Inflammatory macrophage treated with lipopolysaccharide for 1 hour (primary cell): ENCODE data around the gene PCDHGA1.

Experiments used
- DNase-seq, 2 donors: peaks; one replicate each; pipeline ENCODE4 v3.0.0-alpha.2; 2020 to 2022

PCDHGA1 gene

GRCh38 chr5:141515141-141515540 is 184.8 kb downstream of the PCDHGA1 start:
- DNase-seq: no peak

GRCh38 chr5:141515946-141516671 is 185.8 kb downstream of the PCDHGA1 start:
- DNase-seq: no peak

GRCh38 chr5:141516672-141517025 is 186.3 kb downstream of the PCDHGA1 start:
- DNase-seq: no peak

- DNase-seq: peak; percentile 48 to 57
These were observed 187.0 kb downstream of the PCDHGA1 start for GRCh38 chr5:141517312-141517711.

GRCh38 chr5:141517880-141518617 is 187.7 kb downstream of the PCDHGA1 start:
- DNase-seq: no peak

- DNase-seq: no peak
These were observed 188.3 kb downstream of the PCDHGA1 start for GRCh38 chr5:141518618-141519015.

- DNase-seq: peak; percentile 61 to 87
These were observed 189.6 kb downstream of the PCDHGA1 start for GRCh38 chr5:141519605-141520565.

GRCh38 chr5:141521244-141521781 is 191.0 kb downstream of the PCDHGA1 start:
- DNase-seq: peak; percentile 88 to 95

- no peak for DNase-seq
These were observed 192.0 kb downstream of the PCDHGA1 start for GRCh38 chr5:141522301-141522700.

GRCh38 chr5:141523991-141524390 is 193.7 kb downstream of the PCDHGA1 start:
- DNase-seq: no peak

GRCh38 chr5:141524604-141525597 is 194.6 kb downstream of the PCDHGA1 start:
- peak; percentile 94 to 98 for DNase-seq

GRCh38 chr5:141525653-141526052 is 195.3 kb downstream of the PCDHGA1 start:
- no peak for DNase-seq

GRCh38 chr5:141527426-141527825 is 197.1 kb downstream of the PCDHGA1 start:
- no peak for DNase-seq

GRCh38 chr5:141528291-141528984 is 198.1 kb downstream of the PCDHGA1 start:
- no peak for DNase-seq

GRCh38 chr5:141529002-141529401 is 198.7 kb downstream of the PCDHGA1 start:
- DNase-seq: no peak

GRCh38 chr5:141529873-141530272 is 199.6 kb downstream of the PCDHGA1 start:
- no peak for DNase-seq

- DNase-seq: no peak
These were observed 202.4 kb downstream of the PCDHGA1 start for GRCh38 chr5:141532726-141533125.

GRCh38 chr5:141533897-141534296 is 203.6 kb downstream of the PCDHGA1 start:
- DNase-seq: no peak

GRCh38 chr5:141534492-141535213 is 204.3 kb downstream of the PCDHGA1 start:
- no peak for DNase-seq

- DNase-seq: no peak
These were observed 212.7 kb downstream of the PCDHGA1 start for GRCh38 chr5:141543053-141543452.
